Omental fat pad (tissue), 4 donors: ENCODE measurements around the gene ID1. TPM values are rescaled to one million over a fixed set of nuclear protein-coding genes. Genes with fewer than 3 reads are reported as not detected.
"Not testable (repeated sequence)": the region's sequence is repeated elsewhere in the genome, so short reads cannot be mapped to it uniquely, and the experiment has no call there.

ENCODE experiments used
- ATAC-seq: fragments of 150-250 bp; one replicate; pipeline ENCODE4 v1.9.1; 2016; ENCODE audit warnings: mild to moderate bottlenecking, moderate library complexity; ENCODE audit not compliant: low FRiP score
- DNase-seq: peaks from one replicate; pipeline ENCODE4 v3.0.0-alpha.2; 2019; ENCODE audit warnings: low spot score
- CTCF ChIP-seq, 3 donors: fragments of 450-650 bp; IDR thresholded peaks; one replicate each; pipeline ENCODE4 v1.5.1; 2016 to 2017; ENCODE audit warnings: antibody characterized with exemption in 3 of 3, mild to moderate bottlenecking in 3 of 3, moderate library complexity in 2 of 3
- total RNA-seq, 4 donors: library from RNA; depleted of rRNA; stranded (reverse); fragments of >200 nt; gene quantifications; one replicate each; pipeline ENCODE4 v1.1.0, GENCODE V29; 2016

ID1 gene
- total RNA-seq, 4 donors from 2014 or later = 437 to 878 (median 612) TPM

GRCh38 chr20:31595380-31595653, 9.8 kb upstream of the ID1 start:
- no peak for DNase-seq
- no peak for TF ChIP-seq CTCF (IDR thresholded peaks at IDR 0.05)
- no peak for ATAC-seq

- no peak for TF ChIP-seq CTCF (IDR thresholded peaks at IDR 0.05)
Observed at GRCh38 chr20:31595654-31596411, 9.3 kb upstream of the ID1 start.

DNA sequence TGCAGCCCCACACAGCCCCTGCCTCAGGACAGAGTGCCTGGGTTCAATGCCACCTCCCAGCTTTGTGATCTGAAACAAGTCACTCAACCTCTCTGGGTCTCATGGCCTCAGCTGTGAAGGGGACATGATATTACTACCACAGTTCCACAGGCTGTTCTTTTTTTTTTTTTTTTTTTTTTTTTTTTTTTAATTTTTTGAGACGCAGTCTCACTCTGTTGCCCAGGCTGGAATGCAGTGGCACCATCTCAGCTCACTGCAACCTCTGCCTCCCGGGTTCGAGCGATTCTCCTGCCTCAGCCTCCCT, 8.7 kb upstream of the ID1 start:
- ATAC-seq, DNase-seq: not testable (repeated sequence)

More at GRCh38 chr20:31595654-31596411, 9.3 kb upstream of the ID1 start:
- ATAC-seq (peak; percentile 83), DNase-seq (peak; percentile 41)

GRCh38 chr20:31596831-31597480, 8.1 kb upstream of the ID1 start:
- ATAC-seq = no peak
- no peak for TF ChIP-seq CTCF (IDR thresholded peaks at IDR 0.05)
- DNase-seq = no peak

- no peak for TF ChIP-seq CTCF (IDR thresholded peaks at IDR 0.05)
- ATAC-seq (no peak), DNase-seq (no peak)
Observed at GRCh38 chr20:31597481-31597855, 7.6 kb upstream of the ID1 start.

DNA sequence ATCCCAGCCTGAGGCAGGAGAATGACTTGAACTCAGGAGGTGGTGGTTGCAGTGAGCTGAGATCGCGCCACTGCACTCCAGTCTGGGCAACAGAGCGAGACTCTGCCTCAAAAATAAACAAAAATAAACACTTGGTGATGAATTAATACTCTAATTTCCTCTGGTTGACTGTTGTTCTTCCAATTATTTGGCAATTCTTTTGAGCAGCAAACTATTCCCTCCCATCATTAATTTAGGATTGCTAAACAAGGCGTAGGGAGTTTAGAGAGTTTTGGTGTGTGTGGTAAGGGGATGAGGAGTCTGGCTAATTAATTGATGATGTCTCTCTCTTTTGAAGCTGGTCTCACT, 2.7 kb upstream of the ID1 start:
- no peak for TF ChIP-seq CTCF (IDR thresholded peaks at IDR 0.05)
- DNase-seq (no peak), ATAC-seq (no peak)

DNA sequence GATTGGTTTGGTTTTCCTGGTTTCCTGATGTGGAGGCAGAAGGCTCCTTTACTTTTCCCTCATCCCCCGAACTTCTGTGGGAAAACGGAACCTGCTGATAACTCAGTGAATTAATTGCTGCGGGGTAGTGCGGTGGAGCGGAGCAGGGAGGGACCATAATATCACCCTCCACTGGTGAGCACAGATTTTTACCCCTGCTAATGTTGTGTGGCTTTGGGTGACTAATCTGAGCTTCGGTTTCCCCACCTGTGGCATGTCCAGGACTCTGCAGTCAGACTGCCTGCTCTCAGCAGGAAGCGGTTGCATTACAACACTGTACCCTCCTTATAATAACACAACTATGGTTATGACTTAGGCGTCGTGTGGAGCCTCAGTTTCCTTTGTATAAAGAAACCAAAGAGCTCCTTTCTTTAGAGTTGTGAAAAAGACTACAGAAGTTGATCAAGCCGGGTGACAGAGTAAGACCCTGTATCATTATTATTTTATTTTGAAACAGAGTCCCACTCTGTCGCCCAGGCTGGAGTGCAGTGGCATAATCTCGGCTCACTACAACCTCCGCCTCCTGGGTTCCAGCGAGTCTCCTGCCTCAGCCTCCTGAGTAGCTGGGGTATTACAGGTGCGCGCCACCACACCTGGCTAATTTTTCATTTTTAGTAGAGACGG, 2.2 kb upstream of the ID1 start:
- ATAC-seq (peak; percentile 46), DNase-seq (no peak)
- TF ChIP-seq CTCF (IDR thresholded peaks at IDR 0.05) = no peak
